HEK293 (cell line): ENCODE results near the gene WNT7B.

ENCODE experiments used
- KLF8 ChIP-seq: fragments of 450-650 bp; formaldehyde crosslinking; IDR thresholded peaks from 2 replicates; pipeline ENCODE4 v1.5.1; 2016; ENCODE audit warnings: missing biosample characterization, missing genetic modification characterization
- KLF9 ChIP-seq: fragments of 450-650 bp; formaldehyde crosslinking; IDR thresholded peaks from 2 replicates; pipeline ENCODE4 v1.5.1; 2016; ENCODE audit warnings: missing biosample characterization, missing genetic modification characterization, low read depth
- MZF1 ChIP-seq: fragments of 450-650 bp; formaldehyde crosslinking; IDR thresholded peaks from 2 replicates; pipeline ENCODE4 v1.5.1; 2017; ENCODE audit warnings: missing biosample characterization, missing genetic modification characterization, borderline replicate concordance
- ZBTB21 ChIP-seq: fragments of 450-650 bp; formaldehyde crosslinking; IDR thresholded peaks from 2 replicates; pipeline ENCODE4 v1.5.1; 2017; ENCODE audit warnings: missing biosample characterization, missing genetic modification characterization
- ZNF184 ChIP-seq: fragments of 450-650 bp; IDR thresholded peaks from 2 replicates; pipeline ENCODE4 v1.5.1; 2018; ENCODE audit warnings: missing biosample characterization, mild to moderate bottlenecking, missing genetic modification characterization
- ZNF274 ChIP-seq, 2 experiments: fragments of 200-500 bp in 1 of 2; fragments of 450-650 bp in 1 of 2; sonication (Bioruptor generic) in 1 of 2; formaldehyde crosslinking in 1 of 2; IDR thresholded peaks; 2 replicates each; pipeline versions ENCODE4 v1.5.1 to v1.6.1; 2014 to 2016; ENCODE audit warnings: borderline replicate concordance in 1 of 2, inconsistent platforms in 1 of 2, low read length in 1 of 2, missing biosample characterization in 1 of 2, missing genetic modification characterization in 1 of 2
- ZNF843 ChIP-seq: fragments of 450-650 bp; formaldehyde crosslinking; IDR thresholded peaks from 2 replicates; pipeline ENCODE4 v1.5.1; 2016; ENCODE audit warnings: missing biosample characterization, missing genetic modification characterization
- TF ChIP-seq, protein P1 (sequence below): fragments of 450-650 bp; formaldehyde crosslinking; IDR thresholded peaks from 2 replicates; pipeline ENCODE4 v1.5.1; 2016; ENCODE audit warnings: missing biosample characterization, missing genetic modification characterization
- TF ChIP-seq, protein P2 (sequence below): fragments of 450-650 bp; formaldehyde crosslinking; IDR thresholded peaks from 2 replicates; pipeline ENCODE4 v1.5.1; 2016; ENCODE audit warnings: missing biosample characterization, missing genetic modification characterization

DNA sequence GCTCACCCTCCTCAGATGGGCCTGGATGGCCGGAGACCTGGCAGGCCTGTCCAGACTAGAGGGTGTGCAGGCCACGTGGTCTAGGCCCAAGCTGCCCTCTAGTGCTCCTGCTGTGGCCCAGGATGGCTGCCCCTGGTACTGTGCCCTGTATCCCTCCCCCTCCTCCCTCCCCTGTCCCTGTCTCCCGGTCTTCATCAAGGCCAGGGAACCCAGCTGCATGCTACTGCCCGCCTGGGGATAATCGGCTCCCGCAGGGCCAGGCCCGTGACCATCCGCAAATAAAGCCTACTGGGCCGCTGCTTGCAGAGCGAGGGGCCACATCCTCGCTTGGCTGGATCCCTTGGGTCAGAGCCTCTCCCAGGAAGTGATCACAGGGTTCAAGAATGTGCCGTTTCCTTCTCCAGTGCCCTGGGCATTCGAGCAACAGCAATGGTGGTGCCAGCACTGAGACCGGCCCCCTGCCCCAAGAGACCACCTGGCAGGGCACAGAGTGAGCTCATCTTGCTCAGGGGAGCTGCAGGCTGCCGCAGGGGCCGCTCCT is 51.1 kb downstream of the WNT7B start:
- TF ChIP-seq ZNF843 (tag by site-specific recombination) (no peak), ZBTB21 (no peak), KLF8 (no peak), ZNF184 (tag by site-specific recombination) (no peak), ZNF274 (IDR thresholded peaks at IDR 0.05; ENCODE audit: low read length) (no peak), ZNF274 (tag by site-specific recombination; IDR thresholded peaks at IDR 0.05; ENCODE audit: borderline replicate concordance) (no peak), MZF1 (tag by site-specific recombination) (no peak), KLF9 (tag by site-specific recombination) (no peak)
- TF ChIP-seq, protein P1, sequence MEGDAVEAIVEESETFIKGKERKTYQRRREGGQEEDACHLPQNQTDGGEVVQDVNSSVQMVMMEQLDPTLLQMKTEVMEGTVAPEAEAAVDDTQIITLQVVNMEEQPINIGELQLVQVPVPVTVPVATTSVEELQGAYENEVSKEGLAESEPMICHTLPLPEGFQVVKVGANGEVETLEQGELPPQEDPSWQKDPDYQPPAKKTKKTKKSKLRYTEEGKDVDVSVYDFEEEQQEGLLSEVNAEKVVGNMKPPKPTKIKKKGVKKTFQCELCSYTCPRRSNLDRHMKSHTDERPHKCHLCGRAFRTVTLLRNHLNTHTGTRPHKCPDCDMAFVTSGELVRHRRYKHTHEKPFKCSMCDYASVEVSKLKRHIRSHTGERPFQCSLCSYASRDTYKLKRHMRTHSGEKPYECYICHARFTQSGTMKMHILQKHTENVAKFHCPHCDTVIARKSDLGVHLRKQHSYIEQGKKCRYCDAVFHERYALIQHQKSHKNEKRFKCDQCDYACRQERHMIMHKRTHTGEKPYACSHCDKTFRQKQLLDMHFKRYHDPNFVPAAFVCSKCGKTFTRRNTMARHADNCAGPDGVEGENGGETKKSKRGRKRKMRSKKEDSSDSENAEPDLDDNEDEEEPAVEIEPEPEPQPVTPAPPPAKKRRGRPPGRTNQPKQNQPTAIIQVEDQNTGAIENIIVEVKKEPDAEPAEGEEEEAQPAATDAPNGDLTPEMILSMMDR: no peak
- TF ChIP-seq, protein P2, sequence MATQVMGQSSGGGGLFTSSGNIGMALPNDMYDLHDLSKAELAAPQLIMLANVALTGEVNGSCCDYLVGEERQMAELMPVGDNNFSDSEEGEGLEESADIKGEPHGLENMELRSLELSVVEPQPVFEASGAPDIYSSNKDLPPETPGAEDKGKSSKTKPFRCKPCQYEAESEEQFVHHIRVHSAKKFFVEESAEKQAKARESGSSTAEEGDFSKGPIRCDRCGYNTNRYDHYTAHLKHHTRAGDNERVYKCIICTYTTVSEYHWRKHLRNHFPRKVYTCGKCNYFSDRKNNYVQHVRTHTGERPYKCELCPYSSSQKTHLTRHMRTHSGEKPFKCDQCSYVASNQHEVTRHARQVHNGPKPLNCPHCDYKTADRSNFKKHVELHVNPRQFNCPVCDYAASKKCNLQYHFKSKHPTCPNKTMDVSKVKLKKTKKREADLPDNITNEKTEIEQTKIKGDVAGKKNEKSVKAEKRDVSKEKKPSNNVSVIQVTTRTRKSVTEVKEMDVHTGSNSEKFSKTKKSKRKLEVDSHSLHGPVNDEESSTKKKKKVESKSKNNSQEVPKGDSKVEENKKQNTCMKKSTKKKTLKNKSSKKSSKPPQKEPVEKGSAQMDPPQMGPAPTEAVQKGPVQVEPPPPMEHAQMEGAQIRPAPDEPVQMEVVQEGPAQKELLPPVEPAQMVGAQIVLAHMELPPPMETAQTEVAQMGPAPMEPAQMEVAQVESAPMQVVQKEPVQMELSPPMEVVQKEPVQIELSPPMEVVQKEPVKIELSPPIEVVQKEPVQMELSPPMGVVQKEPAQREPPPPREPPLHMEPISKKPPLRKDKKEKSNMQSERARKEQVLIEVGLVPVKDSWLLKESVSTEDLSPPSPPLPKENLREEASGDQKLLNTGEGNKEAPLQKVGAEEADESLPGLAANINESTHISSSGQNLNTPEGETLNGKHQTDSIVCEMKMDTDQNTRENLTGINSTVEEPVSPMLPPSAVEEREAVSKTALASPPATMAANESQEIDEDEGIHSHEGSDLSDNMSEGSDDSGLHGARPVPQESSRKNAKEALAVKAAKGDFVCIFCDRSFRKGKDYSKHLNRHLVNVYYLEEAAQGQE (tag by site-specific recombination): no peak
